Endometrial microvascular endothelial cells (primary cell): ENCODE measurements around the gene HOXA3. TPM values are rescaled to one million over a fixed set of nuclear protein-coding genes. Genes with fewer than 3 reads are reported as not detected.

Experiments used
- in situ Hi-C: cut with HindIII; loops from 2 replicates; pipeline ENCODE4 v1.10.0; 2017; ENCODE audit warnings: low sequenced_read_pairs, low pct_unique_long_range_greater_than_20kb; ENCODE audit errors: inconsistent ontology term
- total RNA-seq: library from RNA; depleted of rRNA; stranded (reverse); fragments of >200 nt; gene quantifications from one replicate; pipeline ENCODE4 v1.2.3, GENCODE V29; 2015; ENCODE audit errors: inconsistent ontology term

Gene HOXA3
- total RNA-seq, 1 donor from 2014 or later, result 6.6 TPM

DNA sequence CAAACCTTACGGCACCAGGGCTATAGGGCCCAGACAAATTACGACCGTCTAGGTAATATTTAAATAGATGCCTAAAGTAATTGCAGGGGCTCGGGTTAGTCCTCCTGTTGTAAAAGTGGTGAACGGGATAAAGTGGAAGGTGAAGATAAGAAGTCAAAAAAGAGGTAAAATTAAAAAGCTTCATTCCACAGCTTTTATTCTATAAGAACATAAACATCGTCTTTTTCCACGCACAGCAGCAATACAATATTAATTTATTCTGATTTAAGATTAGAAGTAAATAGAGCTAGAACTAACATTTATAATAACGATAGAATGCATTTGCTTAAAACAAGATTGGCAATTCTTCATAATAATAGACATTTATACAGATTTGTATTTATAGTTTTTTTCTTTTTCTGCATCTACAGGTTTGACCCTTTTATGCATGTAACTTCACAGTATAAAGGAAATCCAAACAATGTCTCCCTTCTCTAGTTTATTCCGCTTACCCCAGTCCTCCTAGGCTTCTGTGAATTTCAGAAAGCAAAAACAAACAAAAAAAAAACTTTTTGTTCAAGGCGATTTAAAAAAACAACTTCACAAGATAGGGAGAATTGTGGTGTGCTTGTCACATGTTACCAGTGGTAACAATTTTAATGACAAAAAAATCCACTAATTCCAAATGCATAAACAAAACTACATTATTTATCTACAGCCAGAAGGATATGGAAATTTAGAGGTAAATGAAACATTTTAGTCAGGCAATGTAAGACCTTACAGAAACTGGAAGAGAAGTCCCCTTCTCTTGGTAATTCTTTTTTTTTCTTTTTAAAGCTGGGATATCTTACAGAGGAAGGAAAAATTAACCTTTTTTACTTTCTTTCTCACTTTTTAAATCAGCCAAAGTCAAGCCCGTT is 18.3 kb upstream of the HOXA3 start:
- in situ Hi-C loops, result no loop called here

DNA sequence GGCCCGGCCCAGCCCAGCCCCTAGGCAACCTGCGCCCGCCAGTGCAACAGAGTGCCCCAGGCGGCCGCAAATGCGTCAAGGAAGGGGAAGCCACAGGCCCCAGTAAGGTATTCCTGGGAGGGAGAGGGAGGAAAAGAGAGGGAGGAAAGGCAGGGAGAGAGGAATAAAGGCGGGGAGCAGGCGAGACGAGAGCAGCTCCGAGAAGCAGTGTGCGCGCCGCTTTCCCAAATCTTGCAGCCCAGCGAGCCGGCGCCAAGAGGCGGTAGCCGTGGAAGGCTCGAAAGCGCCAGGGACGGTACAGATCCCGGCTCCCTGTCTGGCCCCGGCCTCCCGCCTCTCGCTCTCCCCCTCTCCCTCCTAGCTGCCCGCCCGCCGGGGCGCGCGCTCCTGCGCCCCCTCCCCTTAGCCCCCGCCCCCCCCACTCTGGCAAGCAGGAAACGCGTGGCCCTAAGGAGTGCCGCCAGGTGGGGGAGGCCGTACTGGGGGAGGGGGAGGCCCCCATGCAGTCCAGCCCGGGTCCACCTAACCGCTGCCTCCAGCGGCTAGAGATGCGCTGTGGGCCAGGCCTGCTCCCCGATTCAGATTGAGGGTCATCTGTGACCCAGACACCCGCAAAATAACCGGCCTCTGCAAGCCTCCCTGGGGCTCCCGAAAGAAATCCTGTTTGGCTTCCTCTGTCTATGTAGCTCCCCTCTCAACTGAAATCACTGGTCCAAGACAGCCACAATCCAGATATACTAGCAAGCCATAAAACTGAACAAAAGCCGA is 17.5 kb upstream of the HOXA3 start:
- in situ Hi-C loops, result no loop called here

DNA sequence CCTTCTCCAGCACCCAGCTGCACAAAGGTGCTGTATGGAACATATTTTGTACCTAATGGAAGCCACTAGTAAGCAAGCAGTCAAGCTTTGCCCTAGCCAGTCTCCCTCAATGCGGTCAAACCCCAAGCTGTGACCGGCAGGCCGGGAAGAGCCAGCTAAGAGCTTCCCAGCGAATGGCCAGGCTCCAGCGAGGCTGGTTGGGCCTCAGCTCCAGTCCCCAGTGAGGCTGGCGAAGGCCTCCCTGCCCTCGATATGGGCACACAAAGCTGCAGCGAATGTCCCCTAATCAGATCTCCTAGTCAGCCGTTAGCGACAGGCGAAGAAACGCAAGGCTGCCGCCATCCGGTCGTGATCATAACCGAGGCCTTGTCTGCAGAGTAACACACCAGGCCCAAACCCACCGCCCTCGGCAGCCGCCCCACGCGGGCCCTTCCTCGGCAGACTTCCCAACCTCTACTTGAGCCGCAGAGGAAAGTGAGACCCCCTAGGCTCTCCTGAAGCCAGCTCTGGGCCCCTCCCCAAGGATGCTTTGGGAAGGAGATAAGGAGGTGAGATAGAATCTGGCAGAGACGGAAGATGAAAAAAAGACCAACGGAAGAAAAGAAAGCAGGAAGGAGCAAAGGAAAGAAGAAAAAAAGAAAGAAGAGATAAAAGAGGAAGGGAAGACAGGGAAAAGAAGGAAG is 16.0 kb upstream of the HOXA3 start:
- in situ Hi-C loops, result no loop called here

DNA sequence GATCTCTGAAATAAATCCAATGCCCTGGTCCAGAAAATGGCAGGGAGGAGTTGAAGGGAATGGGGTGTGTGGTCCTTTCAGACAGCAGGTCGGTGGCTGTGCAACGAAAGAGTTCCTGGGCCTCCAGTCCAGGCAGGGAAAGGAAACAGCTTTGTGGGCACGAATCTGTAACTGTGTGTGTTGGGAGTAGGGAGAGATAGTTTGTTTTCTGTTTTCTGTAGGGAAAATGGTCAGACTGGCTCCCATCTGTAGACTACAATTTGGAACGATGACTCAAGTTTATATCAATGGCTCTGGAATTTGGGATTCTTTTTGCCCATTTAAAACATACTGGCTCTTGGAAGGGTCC is 15.5 kb upstream of the HOXA3 start:
- in situ Hi-C loops, result no loop called here

DNA sequence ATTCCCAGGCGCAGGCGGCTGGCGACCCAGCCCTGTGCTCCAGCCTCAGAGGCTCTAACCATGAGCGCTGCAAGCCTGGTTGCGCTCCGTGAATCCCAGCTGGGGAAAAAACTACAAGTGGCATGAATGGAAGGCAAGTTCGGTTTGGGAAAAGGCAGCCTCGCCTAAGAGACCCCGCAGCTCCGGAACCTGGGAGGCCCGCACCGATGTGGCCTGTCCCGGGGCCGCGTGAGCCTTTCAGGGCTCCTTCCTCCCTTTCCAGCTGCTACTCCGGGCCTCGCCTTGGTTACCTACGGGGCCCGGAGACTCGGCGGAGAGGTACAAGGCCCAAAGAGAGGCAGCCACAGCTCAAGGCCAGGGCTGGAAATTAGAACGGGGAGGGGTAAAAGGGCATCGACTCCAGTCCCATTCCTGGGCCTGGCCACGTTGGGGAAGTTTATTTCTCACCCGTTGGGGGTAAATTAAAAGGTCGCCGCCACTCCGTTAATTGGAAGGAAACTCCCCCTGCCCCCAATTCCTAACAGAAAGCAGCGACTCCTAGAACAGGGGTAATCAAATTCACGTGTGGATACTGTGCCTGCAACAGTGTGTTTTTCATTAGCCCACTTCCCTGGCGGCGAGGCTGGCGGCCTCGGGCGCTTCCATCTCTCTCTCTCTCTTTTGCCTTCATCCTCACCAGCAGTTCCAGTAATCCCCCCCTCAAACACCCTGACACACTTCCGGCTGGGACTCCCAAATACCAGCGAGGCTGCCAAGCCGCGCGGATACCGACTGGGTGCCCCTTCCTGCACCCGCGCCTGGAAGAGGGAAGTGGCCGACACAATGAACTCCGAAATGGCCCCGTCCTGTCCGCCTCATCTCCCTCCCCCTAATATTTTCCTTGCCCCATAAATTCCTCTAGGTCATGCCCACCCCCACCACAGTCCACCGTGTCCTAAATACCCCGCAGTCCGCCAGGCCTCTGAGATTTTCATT is 14.4 kb upstream of the HOXA3 start:
- in situ Hi-C loops, result no loop called here

DNA sequence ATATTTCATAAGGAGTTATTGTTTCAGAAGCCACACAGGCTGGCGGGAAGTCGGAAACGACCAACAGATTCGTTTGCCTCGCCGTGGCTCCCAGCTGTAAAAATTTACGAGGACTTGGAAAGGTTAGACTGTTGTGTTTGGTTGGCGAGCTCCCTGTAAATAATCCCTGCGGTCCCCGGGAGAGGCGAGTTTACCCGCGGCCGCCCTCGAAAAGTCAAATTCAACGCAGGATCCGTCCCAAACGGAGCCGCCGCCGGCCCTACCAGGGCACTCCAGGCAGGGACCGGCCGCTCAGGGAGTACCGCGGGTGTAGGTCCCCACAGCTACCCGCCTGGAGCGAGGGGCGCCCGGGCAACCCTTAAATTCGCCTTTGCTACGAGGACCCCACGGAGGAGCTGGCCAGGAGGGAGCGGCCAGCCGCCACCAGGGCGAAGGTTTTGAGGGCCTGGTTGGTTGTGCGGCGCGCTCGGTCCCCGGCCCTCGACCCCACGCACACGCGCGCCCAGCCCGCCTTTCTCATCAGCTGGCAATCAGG is 13.7 kb upstream of the HOXA3 start:
- in situ Hi-C loops, result no loop called here

DNA sequence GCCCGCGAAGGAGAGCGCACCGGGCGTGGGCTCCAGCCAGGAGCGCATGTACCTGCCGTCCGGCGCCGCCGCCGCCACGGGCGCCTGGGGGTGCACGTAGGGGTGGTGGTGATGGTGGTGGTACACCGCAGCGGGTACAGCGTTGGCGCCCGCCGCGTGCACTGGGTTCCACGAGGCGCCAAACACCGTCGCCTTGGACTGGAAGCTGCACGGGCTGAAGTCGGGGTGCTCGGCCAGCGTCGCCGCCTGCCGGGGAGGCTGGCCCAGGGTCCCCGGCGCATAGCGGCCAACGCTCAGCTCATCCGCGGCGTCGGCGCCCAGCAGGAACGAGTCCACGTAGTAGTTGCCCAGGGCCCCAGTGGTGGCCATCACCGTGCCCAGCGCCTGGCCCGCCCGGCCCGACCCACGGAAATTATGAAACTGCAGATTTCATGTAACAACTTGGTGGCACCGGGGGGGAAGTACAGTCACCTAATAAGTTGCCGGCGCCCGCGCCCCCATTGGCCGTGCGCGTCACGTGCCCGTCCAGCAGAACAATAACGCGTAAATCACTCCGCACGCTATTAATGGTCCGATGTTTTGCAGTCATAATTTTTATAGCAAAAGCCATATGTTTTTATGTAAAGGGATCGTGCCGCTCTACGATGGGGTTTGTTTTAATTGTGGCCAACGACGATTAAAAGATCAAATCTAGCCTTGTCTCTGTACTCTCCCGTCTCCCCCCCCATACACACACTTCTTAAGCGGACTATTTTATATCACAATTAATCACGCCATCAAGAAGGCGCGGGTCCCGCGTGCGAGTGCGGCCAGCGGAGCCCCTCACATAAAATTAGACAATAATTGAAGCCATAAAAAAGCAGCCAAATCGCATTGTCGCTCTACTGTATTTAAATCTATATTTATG is 13.0 kb upstream of the HOXA3 start, which contains the start of gene HOXA9:
HOXA9 (minus strand) TSS at position 449 of the 907 bp plus-strand sequence; CDS start at position 369, 80 bp downstream.
- in situ Hi-C loops, result no loop called here

DNA sequence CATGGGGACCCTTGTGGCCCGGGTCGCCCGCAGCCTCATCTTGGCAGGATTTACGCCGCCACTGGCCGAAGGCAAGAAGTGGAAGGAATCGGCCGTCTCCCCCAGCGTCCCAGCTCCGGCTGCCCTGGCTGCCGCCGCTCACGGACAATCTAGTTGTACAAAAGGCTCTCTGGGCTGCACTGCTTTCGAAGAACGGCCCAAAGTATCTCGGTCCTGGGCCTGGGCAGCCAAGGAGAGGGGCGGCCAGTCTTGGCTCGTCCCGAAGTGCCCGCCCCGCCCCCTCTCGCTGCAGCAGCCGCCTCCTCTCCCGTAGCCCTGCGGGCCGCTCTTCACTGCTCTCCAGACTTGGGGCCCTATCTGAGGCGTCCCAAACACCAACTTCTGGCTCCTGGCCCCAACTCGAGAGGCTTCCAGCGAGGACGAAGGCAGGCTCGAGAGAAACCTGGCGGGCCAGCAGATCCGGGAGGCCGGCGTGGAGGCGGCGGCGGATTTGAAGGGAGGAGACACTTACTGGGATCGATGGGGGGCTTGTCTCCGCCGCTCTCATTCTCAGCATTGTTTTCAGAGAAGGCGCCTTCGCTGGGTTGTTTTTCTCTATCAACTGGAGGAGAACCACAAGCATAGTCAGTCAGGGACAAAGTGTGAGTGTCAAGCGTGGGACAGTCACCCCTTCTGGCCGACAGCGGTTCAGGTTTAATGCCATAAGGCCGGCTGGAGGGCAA is 12.1 kb upstream of the HOXA3 start:
- in situ Hi-C loops, result no loop called here

DNA sequence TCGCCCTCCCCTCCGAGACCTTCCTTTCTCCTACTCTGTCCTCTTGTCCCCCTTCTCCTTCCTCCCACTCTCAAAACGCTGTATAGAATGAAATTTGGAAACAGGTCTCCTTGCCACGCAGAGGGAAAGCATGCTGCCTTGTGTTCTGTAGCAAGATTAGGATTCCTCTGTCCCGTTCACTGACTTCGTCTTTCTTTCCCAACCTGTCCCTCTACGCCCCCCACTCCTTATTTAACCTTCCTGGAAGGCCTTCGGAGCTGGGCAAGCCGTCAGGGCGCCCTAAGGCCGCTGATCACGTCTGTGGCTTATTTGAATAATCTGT is 11.6 kb upstream of the HOXA3 start:
- in situ Hi-C loops, result no loop called here

DNA sequence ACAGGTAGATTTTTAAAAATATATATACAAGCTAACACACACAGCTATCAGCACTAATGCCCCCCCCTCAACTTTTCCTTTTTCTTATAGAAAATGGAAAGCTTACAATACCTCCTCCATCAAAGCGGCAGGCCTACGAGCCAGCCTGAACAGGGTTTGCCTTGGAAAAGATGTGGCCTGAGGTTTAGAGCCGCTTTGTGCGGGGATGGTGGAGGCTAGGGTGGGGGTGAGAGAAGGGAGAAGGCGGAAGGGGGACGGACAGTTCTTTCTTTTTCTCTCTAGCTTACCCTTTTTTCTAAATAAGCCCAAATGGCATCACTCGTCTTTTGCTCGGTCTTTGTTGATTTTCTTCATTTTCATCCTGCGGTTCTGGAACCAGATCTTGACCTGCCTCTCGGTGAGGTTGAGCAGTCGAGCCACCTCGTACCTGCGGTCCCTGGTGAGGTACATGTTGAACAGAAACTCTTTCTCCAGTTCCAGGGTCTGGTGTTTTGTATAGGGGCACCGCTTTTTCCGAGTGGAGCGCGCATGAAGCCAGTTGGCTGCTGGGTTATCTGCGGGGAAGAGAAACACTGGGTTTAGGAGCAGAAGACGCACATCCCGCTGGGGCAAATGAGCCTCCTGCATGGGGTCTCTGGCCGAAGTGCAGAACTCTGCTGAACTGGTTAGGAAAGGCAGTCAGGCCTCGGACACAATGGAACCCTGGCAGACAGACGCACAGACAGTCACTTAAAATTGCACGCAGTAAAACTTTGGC is 11.1 kb upstream of the HOXA3 start:
- in situ Hi-C loops, result no loop called here

DNA sequence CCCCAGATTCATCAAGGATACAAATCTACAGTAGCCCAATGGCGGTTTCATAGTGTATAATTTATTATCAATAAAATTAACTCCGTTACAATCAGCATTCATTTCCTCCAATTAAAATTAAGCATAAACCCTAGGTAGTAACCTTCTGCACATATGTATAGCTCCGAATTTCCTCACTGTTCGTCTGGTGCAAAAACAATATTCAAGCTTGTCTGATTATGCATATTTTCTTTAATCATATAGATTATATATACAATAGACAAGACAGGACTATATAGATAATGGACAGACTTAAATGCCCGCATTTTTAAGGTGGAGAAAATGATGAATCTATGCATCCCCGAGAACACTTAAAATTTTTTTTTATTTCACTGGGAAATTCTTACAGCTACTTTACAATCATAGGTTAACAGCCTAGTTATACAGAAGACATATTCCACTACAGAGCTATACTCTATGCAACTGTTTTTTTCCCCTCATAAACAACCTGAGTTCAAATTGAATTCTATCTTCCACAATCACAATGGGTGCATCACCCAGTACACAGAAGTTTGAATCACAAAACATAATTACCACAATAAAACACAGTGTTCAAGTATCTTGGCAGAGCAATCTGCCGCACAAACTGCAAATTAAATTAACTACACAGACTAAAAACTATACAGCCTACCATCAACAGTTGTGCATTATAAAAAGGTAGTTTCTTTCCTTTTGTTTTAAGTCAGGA is 10.3 kb upstream of the HOXA3 start:
- in situ Hi-C loops, result no loop called here

DNA sequence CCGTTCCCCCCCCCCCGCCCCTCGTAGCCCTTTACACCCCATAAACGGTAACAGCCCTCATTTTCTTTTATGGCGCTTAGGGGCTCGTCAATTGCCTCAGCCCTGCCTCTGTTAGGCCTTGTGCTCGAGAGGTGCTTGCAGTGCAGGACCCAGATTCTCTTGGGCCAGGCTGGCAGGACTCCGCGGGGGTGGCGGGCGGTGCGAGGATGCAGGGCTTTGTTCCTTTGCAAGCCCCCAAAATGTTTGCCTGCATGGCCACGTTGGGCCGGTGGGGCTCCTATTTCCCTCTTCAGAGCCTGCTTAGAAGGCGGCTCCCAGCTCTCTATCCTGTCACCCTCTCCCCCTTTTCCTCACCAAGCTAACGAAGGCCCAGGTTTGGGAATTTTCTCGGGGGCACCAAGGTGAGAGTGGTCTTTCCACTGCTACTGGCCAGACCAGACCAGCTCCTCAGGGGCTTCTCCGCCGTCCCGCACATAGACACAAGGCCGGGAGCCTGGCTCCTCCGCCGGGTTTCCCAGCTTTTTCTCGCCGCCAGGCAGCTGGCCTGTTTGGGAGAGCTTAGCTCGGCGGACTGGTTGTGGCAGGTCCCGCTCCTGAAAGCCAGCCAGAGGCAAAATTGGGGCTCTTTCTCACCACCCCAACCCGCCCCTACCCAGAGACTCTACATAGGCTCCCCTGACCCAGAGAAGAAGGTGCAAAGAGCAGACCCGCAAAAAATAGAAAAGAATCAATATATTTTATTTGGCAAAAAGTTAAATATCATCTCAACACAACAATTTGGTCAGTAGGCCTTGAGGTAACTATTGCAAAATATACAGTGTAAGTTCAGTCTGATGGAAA is 9.6 kb upstream of the HOXA3 start:
- in situ Hi-C loops, result no loop called here

DNA sequence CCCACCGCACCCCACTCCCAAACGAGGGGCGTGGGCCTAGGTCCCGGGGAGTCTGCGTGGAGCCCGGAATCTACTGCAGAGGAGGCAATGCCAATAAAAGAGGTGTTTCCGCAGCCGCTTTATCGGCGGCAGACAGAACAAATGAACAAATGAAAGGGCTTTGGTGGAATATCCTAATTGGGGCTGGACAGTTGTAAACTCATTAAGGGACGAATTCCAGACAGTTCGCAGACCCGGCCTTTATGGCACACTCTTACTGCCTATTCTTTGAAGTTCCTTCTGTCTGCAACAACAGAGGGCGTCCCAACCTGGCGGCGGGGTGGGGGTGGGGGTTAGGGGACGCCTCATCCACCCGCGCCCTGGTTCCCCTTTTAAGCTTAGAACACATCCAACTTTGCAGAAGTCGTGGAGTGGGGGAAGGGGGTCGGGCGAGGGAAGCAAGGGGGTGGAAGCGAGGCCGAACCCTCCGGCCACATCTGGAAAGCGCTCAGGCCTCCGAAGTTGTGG is 8.9 kb upstream of the HOXA3 start:
- in situ Hi-C loops, result no loop called here

DNA sequence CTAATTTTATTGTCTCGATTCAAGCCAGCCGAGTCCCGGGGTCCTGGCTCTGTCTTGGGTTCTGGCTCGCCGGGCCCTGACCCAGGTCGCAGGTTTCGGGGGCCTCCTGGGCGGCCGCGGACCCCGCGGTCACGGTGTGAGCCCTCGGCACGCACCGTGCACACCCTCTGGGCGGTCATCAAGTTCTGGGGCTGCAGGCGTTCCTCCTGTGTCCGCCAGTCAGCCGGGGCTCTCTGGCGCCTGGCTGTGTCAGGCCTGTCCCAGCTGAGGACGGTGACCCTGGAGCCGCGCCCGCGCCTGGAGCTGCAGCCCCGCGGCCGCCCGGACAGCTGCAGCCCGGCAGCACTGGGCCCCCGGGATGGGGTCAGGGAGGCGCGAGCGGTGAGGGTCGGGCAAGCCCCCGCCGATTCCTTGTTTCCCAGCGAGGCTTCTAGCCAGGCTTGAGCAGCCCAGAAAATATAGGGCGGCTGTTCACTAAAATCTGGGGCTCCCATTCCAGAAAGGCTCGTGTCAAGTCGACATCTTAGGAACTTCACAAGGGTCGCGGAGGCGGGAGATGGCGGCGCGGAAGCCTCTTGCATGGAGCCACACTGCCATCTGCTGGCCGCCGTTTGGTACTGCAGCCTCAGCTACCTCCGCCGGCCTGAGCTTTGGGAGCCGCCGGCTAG is 8.3 kb upstream of the HOXA3 start:
- in situ Hi-C loops, result no loop called here
